GM19043 (cell line): ENCODE data around the gene CASKIN1.

ENCODE experiments used
- ATAC-seq: cut with Tn5 transposase; IDR thresholded peaks from one replicate; pipeline ENCODE4 v1.9.1; 2021; ENCODE audit warnings: low read depth; ENCODE audit not compliant: unreplicated experiment

CASKIN1 gene

DNA sequence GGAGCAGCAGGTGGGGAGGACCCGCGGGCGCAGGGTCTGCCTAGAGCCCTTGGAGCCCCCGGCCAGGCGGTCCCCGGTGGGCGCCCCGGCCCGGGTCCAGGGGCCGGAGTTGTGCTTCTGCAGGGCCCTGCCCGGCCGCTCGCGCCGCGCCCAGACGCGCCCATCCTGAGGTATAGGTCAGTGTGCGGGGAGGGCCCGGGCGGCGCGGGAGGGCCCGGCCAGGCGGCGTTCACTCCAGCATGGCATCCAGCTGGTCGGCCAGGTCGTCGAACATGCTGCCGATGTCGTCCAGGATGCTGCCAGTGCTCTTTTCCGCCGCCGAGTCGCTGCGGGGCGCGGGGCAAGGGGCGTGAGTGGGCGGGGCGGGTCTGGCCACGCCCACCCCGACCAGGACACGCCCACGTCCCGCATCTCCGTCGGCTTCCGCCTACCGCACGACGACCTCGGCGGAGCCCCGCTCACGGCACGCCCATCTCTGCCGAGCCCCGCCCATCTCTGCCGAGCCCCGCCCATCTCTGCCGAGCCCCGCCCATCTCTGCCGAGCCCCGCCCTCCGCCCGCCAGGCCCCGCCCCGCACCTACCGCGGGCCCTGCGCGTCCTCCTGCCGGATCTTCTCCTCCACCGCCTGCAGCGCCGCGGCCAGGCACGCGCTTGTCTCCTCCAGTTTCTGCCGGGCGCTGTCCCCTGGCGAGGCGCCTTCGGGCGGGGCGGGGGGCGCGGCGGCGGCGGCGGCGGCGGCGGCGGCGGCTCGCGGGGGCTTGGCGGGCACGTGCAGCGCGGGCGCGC, 17.9 kb downstream of the CASKIN1 start:
- no peak for ATAC-seq

GRCh38 chr16:2177561-2177960, 18.8 kb downstream of the CASKIN1 start:
- no peak for ATAC-seq

GRCh38 chr16:2177101-2177500, 19.3 kb downstream of the CASKIN1 start:
- ATAC-seq = no peak

GRCh38 chr16:2176047-2176446, 20.4 kb downstream of the CASKIN1 start:
- ATAC-seq = no peak

DNA sequence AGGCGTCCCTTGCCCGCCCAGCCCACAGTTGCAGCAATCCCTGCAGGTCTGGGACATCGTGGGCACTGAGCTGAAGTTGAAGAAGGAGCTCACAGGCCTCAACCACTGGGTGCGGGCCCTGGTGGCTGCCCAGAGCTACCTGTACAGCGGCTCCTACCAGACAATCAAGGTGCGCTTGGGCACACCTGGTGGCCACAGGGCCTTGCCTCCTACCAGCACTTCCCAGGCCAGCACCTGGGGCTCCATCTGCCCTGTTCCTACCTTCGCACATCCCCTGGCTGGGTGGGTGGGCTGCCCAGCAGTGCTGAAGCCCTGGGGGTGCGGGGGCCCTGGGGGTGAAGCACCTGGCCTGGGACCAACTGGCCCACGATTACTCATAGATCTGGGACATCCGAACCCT, 21.0 kb downstream of the CASKIN1 start:
- ATAC-seq = no peak

DNA sequence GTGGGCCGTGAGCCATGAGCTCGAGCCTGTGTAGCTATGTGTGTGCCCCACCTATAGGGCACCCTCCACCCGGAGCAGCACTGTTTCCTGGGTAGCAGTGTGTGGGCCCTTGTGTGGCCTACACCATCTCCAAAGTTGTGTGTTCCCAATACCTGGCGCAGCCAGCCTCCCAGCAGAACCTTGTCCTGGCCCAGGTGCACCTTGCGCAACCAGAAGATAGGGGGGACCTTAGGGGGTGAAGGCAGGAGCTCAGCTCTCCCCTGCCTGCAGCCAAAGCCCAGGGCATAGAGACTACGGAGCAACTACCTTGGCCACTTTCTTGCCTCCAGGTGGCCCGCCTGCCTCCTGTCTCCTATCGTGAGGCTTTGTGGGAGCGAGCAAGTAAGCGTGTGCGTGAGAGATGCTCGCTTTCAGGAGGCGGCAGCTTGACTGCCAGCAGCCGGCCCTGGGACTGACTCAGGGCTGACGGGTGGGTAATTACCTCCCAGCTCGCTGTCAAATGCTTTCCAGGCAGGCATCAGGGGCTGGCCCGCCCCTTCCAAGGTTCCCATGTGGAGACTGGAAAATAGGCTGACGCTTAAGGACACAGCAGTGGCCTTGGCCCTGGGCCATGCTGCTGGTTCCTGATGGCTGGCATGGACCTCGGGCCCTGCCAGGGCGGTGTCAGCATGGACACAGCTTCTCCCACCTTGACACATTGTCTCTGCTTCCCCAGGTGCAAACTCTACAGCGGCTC, 21.8 kb downstream of the CASKIN1 start:
- ATAC-seq = no peak

- ATAC-seq = no peak
These were observed 22.5 kb downstream of the CASKIN1 start for GRCh38 chr16:2173916-2174315.

GRCh38 chr16:2173366-2173765, 23.0 kb downstream of the CASKIN1 start:
- ATAC-seq = no peak

DNA sequence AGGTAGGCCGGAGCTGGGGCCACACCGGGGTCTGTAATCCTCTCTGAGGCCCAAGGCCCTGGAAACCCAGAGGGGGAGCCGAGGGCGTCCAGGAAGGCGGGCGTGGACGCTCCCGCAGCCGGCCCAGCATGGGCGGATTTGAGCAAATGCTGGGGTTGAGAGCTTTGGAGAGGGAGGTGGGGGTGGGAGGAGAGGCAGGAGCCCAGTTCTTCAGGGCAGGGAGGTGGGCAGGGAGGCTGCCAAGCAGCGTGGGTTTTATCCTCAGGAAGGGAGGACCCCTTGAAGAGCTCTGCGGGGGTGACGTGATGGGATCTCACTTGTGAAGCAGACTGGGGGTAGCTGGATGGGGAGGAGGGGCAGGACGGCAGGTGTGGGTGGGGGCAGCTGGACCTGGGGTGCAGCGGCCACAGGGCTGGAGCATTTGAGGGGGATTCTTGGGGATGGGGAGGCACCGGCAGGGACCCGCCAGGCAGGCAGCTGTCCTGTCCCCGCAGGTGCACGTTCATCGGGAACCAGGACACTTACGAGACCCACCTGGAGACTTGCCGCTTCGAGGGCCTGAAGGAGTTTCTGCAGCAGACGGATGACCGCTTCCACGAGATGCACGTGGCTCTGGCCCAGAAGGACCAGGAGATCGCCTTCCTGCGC, 23.6 kb downstream of the CASKIN1 start:
- no peak for ATAC-seq

- ATAC-seq = no peak
These were observed 24.7 kb downstream of the CASKIN1 start for GRCh38 chr16:2171601-2172178.

- ATAC-seq = no peak
These were observed 25.6 kb downstream of the CASKIN1 start for GRCh38 chr16:2170587-2171435.

GRCh38 chr16:2170080-2170479, 26.3 kb downstream of the CASKIN1 start:
- no peak for ATAC-seq

- no peak for ATAC-seq
These were observed 29.3 kb downstream of the CASKIN1 start for GRCh38 chr16:2167068-2167638.

DNA sequence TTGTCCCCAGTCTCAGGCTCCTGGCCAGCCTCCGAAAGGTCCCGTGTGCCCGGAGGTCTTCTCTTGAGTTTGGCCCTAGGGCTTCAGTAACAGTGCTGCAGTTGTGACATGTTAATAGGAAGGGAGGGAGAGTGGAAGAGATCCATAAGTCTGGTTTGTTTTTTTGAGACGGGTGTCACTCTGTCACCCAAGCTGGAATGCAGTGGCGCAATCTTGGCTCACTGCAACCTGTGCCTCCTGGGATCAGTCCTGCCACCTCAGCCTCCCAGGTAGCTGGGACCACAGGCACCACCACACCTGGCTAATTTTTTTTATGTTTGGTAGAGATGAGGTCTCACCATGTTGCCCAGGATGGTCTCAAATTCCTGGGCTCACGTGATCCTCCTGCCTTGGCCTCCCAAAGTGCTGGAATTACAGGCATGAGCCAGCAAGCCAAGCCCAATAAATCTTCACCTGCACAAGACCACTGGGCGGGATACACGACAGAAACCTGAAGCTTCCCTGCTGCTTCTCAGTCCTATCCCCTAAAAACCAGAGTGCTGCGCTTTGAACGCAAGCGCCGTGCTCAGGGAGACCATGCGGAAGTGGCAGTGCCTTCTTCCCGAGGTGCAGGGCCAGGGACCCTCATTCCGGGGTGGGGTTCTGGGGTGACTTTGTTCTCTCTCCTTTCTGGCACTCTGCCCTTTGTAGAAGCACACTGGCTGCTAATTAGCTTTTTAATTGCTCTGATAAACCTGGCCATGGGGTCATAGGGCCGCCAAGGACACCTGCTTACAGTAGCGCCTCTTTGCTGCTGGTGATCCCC, 29.9 kb downstream of the CASKIN1 start:
- no peak for ATAC-seq

GRCh38 chr16:2165861-2166260, 30.5 kb downstream of the CASKIN1 start:
- no peak for ATAC-seq

- no peak for ATAC-seq
These were observed 33.1 kb downstream of the CASKIN1 start for GRCh38 chr16:2163211-2163881.

- no peak for ATAC-seq
These were observed 33.7 kb downstream of the CASKIN1 start for GRCh38 chr16:2162676-2163118.

DNA sequence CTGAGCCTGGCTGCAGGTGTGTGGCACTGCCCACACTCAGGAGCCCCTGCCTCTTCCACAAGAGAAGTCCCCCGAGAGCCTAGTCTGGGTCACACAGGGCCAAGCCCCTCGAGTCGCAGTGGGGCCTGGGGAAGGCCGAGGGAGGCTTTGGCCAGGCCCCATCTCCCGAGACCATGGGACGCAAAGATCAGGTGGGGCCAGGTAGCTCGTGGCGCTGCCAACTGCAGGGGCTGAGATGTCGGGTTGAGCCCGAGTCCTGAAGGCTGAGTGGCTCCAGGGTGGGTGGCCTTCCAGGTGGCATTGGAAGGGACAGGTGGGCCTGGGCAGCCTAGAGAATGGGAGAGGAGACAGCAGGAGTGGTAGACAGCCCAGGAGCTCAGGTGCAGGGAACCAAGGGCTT, 34.5 kb downstream of the CASKIN1 start:
- ATAC-seq = no peak
